OCI-M2 (cell line): ENCODE data around the gene HDAC3.

Experiments used
- DNase-seq: peaks from one replicate; lab custom pipeline; 2025; ENCODE audit not compliant: unreplicated experiment; lab: John Stamatoyannopoulos, UW

HDAC3 gene

DNA sequence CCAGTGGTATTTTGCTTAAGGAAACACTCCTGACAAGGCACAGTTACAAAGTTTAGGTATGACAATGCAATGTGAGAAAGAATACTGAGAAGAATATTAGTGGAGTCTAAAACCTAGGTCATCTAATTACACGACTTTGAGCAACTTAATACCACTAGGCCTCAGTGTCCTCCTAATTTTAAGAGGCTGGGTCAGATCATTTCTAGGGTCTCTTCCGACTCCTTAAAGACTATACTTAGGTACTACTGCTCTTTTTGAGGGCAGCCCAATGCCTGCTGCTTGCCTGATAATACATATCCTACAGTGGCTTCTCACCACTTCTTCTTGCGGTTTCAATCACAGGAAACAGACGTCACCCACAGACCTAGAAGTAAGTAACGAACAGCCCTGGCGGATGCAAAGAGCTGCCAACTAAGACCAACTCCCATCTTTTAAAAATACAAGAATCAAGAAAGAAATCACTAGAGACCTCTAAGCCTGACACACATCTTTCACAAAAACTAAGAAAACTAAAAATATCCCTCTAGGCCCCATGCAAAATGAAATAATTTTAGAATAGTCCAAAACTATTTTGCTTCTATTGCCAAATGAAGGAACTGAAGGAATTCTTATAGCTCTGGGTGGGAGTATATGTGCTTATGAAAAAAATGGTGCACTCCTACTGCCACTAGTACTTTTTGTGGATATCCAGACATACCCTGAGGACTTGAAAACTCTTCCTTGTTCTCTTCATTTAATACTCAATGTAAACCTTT lies 30.9 kb downstream of the HDAC3 start:
- peak; percentile 81 for DNase-seq

DNA sequence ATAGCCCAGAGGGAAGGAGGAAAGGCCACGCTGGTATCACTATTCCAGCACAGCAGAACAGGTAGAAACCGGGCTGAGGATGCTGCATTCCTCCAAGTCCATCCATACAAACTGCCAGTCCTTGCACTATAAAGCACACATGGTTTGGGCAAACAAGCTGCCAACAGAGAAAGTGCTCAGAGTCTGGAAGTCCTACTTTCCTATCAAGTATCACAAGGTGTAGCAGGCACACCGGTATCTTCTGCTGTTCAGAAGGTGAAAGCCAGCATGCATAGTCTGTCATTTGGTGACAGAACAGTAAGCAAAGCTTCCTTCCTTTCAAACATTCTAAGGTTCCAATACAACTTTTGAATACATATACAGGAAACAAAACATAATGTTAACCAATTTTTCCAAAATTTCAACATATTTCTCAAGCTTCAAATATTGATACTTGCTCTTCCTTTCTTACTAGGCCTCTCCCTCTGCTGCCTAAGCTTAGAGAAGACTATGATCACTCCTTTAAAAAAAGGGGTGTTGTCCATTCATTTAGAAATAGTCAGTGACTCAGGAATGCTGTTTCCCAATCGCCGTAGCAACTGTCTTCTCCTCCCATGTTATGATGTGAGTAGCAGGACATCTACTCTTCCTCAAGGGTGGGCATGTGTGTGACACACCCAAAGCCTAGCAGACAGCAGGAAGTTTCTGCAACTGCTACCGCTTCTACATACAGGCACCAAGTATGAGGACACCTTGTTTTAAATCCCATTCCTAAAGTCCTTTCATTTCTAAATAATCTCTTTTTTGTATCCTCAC lies 32.5 kb downstream of the HDAC3 start:
- DNase-seq = no peak

GRCh38 chr5:141602606-141603005 lies 34.0 kb downstream of the HDAC3 start:
- no peak for DNase-seq

DNA sequence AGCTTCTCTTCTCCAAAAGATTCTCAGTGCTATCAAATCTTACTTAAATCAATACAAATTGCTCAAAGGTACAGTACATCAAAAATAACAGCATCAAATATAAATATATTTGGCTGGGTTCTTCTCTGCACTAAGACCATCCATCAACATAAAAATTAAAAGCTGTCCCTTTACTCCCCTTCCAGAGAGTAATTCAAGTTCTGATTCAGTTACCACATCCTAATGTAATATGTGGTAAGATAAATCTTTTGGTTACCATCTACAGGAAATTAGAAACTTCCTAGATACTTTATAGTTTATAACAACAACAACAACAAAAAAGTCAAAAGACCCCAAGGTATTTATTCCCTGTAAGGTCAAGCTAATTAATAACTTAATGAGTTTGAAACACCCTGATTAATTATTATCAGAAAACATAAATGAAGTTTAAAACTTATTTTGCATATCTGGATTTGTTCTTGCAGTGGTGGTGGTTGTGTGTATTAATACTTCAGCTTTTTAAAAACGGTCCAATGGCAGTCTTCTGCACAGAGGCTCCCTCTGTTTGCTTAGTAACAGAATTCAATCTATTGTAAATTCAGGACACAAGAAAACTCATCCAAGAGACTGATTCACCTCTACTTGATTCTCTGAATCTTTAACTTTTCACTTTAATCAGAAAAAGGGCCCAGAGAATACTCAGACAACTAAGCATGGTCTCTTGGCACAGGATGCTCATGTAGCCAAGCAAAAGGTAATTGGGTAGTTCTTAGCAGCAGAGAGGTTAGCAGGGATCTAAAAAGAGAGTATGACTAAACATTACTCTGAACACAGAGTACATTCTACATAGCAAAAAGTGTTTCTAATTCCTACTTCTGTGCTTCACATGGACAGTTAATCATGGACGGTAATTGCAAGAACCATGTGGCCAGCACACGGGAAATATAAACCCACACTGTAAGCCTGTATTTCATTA lies 38.0 kb downstream of the HDAC3 start:
- no peak for DNase-seq

DNA sequence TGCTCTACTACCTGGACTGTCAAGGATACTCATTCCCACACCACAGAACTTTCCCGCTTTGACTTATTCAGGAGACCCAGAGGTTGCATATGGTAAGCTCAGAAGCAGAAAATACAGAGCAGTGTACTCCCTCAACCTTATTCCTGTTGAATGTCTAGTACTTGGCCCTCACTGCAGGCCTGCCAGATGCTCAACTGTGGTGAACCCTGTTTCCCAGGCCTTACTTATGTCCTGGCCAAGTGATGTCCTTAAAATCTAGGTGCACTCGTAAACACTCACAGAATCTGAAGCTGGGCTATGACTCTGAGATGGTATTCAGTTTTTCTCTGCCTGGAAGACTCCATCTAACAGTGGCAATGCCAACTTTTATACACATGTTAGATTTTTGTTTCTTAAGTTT lies 38.8 kb downstream of the HDAC3 start:
- no peak for DNase-seq

DNA sequence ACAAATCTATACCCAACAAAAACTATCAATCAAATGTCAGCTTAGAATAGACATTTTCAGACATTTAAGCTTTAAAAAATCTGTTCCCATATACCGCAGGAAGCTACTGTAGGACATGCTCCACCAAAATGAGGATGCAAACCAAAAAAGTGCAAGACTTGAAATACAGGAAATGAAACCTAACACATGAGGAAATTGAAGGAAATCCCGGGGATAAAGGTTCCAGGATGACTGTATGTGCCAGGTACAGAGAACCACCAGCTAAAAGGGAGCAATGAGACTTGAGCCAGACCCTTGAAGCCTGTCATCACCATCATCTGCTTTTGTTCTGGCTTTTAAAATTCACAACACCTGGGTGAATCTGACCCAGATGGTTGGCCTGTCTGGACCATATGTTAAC lies 39.3 kb downstream of the HDAC3 start:
- DNase-seq = no peak

GRCh38 chr5:141596867-141597266 lies 39.8 kb downstream of the HDAC3 start:
- no peak for DNase-seq

GRCh38 chr5:141590127-141590526 lies 46.5 kb downstream of the HDAC3 start:
- no peak for DNase-seq

DNA sequence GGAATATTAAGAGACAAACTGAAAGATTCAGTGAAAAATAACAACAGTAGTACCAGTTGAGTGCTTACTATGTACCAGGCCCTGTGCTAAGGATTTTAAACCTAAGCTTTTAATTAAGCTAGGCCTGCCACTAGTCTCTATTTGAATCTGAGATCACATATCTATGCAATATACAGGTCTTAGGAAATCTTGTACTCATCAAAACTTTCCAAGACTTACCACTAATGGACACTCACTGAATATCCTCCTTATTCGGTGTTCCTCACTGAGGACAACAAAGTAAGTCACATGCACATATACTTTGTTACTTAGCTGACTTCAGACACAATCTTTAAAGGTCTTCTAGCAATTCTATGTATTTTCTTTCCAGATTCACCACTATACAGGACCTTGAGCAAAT lies 50.4 kb downstream of the HDAC3 start:
- no peak for DNase-seq

GRCh38 chr5:141585594-141585993 lies 51.1 kb downstream of the HDAC3 start:
- DNase-seq = no peak

- DNase-seq = no peak
Observed at GRCh38 chr5:141574122-141574510, 62.5 kb downstream of the HDAC3 start.

DNA sequence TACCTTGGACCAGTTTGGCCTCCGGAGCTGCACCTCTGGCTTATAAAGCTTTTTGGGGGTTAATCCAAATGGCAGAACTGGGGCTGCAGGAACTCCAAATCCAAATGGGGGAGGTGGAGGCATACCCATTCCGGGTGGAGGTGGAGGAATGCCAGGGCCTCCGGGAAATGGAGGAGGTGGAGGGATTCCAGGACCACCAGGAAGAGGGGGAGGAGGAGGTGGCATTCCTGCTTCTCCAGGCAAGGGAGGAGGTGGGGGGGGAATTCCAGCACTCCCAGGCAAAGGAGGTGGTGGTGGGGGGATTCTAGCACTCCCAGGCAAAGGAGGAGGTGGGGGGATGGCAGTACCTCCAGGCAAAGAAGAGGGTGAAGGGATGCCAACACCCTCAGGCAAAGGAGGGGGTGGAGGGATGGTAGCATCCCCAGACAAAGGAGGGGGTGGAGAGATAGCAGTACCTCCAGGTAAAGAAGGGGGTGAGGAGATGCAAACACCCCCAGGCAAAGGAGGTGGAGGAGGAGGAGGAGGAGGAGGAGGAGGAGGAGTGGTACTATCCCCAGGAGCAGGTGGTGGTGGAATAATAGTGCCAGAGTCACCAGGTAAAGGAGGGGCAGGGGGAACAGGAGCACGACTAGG lies 63.0 kb downstream of the HDAC3 start:
- DNase-seq = no peak
